ENCODE data around the gene LPO. TPM values are rescaled to one million over a fixed set of nuclear protein-coding genes. Genes with fewer than 3 reads are reported as not detected.

Gene LPO
- total and polyA plus RNA-seq, 2 donors (not counting 3 experiments of a cell fraction or from before 2014, with no cell fraction given), result not detected

DNA sequence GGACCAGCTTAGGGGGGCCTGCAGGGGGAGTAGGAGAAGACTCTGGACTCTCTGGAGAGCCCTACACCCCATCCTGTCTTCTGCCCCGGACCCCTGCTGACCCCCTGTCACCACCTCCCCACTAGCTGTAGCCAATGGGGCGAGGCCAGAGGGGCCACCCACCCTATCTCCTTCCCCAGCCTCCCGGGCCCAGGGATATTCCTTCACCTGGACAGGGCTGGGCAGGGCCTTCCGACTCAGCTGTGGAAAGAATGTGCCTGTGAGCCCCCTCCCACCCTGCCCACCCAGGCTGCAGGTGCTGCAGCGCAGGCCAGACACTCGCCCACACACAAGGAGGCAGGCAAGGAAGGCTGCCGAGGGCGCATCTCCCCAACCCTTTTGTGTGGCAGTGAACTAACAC lies 67.2 kb downstream of the LPO start:
- H3K4me3 ChIP-seq (replicated peaks in 1 of 3; ENCODE audit: insufficient read depth in 1 of 3, low read depth in 1 of 3, low read length in 3 of 3), result no peak overlapping the region
- CTCF ChIA-PET, result interaction anchor here (1.1 to 2.6 kb wide), 4 partner anchors 41 to 142 kb away, joined by 3 to 30 read pairs (median 6); partner anchors contain the start of gene RNF43
- no peak overlapping the region for H2AFZ ChIP-seq (ENCODE audit: low read depth, low read length)
- no peaks in the 10 kb centered on the region for H3K9me3 ChIP-seq (replicated peaks; ENCODE audit: control insufficient read depth, insufficient read depth, low read length)
- no peak overlapping the region for H3K4me2 ChIP-seq (ENCODE audit: insufficient read depth, low read length)
- intact Hi-C loops (cut with micrococcal nuclease) (no loop called here), dilution Hi-C loops (cut with MboI; ENCODE audit: extremely low pct_ligation_motif_present, low sequenced_read_pairs) (no loop called here)
- H3K36me3 ChIP-seq (ENCODE audit: control insufficient read depth in 2 of 2, extremely low read depth in 1 of 2, insufficient read depth in 2 of 2, low read length in 2 of 2), result no peaks in the 10 kb centered on the region
- TF ChIP-seq GATA2 (IDR thresholded peaks at IDR 0.05; ENCODE audit: insufficient read depth, insufficient read length, low read depth, low read length) (no peak), JUN (IDR thresholded peaks at IDR 0.05; ENCODE audit: borderline replicate concordance, insufficient read depth, insufficient read length, low read depth) (no peak), POLR2AphosphoS5 (IDR thresholded peaks at IDR 0.05; ENCODE audit: insufficient read depth, low read depth, low read length) (no peak), FOS (IDR thresholded peaks at IDR 0.05; ENCODE audit: borderline replicate concordance, insufficient read depth, low read length) (no peak), MYC (IDR thresholded peaks at IDR 0.05; ENCODE audit: low read depth, low read length) (no peak), EZH2 (IDR thresholded peaks at IDR 0.05; ENCODE audit: borderline replicate concordance, low read depth, low read length, severe bottlenecking) (no peak), POLR2A (IDR thresholded peaks at IDR 0.05; ENCODE audit: low read depth, low read length) (no peak)
- TF ChIP-seq, protein P1, sequence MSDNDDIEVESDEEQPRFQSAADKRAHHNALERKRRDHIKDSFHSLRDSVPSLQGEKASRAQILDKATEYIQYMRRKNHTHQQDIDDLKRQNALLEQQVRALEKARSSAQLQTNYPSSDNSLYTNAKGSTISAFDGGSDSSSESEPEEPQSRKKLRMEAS (IDR thresholded peaks at IDR 0.05; ENCODE audit: insufficient read depth, insufficient read length), result no peak
- TF ChIP-seq, protein P2, sequence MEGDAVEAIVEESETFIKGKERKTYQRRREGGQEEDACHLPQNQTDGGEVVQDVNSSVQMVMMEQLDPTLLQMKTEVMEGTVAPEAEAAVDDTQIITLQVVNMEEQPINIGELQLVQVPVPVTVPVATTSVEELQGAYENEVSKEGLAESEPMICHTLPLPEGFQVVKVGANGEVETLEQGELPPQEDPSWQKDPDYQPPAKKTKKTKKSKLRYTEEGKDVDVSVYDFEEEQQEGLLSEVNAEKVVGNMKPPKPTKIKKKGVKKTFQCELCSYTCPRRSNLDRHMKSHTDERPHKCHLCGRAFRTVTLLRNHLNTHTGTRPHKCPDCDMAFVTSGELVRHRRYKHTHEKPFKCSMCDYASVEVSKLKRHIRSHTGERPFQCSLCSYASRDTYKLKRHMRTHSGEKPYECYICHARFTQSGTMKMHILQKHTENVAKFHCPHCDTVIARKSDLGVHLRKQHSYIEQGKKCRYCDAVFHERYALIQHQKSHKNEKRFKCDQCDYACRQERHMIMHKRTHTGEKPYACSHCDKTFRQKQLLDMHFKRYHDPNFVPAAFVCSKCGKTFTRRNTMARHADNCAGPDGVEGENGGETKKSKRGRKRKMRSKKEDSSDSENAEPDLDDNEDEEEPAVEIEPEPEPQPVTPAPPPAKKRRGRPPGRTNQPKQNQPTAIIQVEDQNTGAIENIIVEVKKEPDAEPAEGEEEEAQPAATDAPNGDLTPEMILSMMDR (IDR thresholded peaks at IDR 0.05; ENCODE audit: extremely low read depth in 1 of 2, insufficient read depth in 1 of 2, low read depth in 1 of 2, low read length in 2 of 2), result no peak
- H3K9me1 ChIP-seq (replicated peaks; ENCODE audit: control insufficient read depth, extremely low read depth, insufficient read depth, low read length), result no peaks in the 10 kb centered on the region
- peaks cover 0 to 2% of the 10 kb centered on the region in 2 experiments for H3K27me3 ChIP-seq (ENCODE audit: control insufficient read depth in 2 of 2, insufficient read depth in 2 of 2, low read length in 2 of 2)
- no peaks in the 10 kb centered on the region for H4K20me1 ChIP-seq (replicated peaks; ENCODE audit: control insufficient read depth, extremely low read depth, insufficient read depth, low read length)
- POLR2A ChIA-PET, result no interaction called here
- FAIRE-seq, result no peak
- no peaks in the 10 kb centered on the region for H3K4me1 ChIP-seq (ENCODE audit: control insufficient read depth, extremely low read depth, insufficient read depth, low read length)
- no peak overlapping the region for H3K27ac ChIP-seq (ENCODE audit: insufficient read depth, low read depth, low read length)
- BruUV-seq (replicated peaks), result no TSS peak
- DNase-seq (ENCODE audit: low read depth, low spot score), result no peak
- no peaks in the 10 kb centered on the region for H3K79me2 ChIP-seq (ENCODE audit: control insufficient read depth, insufficient read depth, low read length)
- H3K9ac ChIP-seq (replicated peaks; ENCODE audit: extremely low read depth, insufficient read depth, low read length), result no peak overlapping the region

Measured in endothelial cell of umbilical vein (primary cell).